Retina (tissue), 1 donor: ENCODE data around the gene CFAP206.

Experiments used
- DNase-seq: peaks from one replicate; pipeline ENCODE4 v3.0.0-alpha.2; 2016

The CFAP206 gene

GRCh38 chr6:87407901-87408720 lies at the start of gene CFAP206:
Gene CFAP206 (plus strand): TSS chr6:87407972. CDS start chr6:87409840, 1,868 bp downstream.
- peak; percentile 98 for DNase-seq

- DNase-seq, result no peak
Measured at GRCh38 chr6:87364602-87365252, 43.0 kb upstream of the CFAP206 start.

GRCh38 chr6:87366072-87366827 lies 41.5 kb upstream of the CFAP206 start:
- no peak for DNase-seq

GRCh38 chr6:87366899-87367298 lies 40.9 kb upstream of the CFAP206 start:
- DNase-seq, result no peak

- no peak for DNase-seq
Measured at GRCh38 chr6:87373377-87373776, 34.4 kb upstream of the CFAP206 start.

GRCh38 chr6:87375315-87375714 lies 32.5 kb upstream of the CFAP206 start:
- no peak for DNase-seq

GRCh38 chr6:87376643-87377042 lies 31.1 kb upstream of the CFAP206 start:
- no peak for DNase-seq

- DNase-seq, result no peak
Measured at GRCh38 chr6:87378947-87379346, 28.8 kb upstream of the CFAP206 start.

GRCh38 chr6:87382861-87383260 lies 24.9 kb upstream of the CFAP206 start:
- DNase-seq, result no peak

- no peak for DNase-seq
Measured at GRCh38 chr6:87384038-87384437, 23.7 kb upstream of the CFAP206 start.

- DNase-seq, result no peak
Measured at GRCh38 chr6:87384449-87384848, 23.3 kb upstream of the CFAP206 start.

- DNase-seq, result peak; percentile 22
Measured at GRCh38 chr6:87391334-87391733, 16.4 kb upstream of the CFAP206 start.

GRCh38 chr6:87393026-87393622 lies 14.6 kb upstream of the CFAP206 start:
- DNase-seq, result peak; percentile 63

GRCh38 chr6:87395431-87395830 lies 12.3 kb upstream of the CFAP206 start:
- no peak for DNase-seq

- DNase-seq, result no peak
Measured at GRCh38 chr6:87396595-87397392, 11.0 kb upstream of the CFAP206 start.

- no peak for DNase-seq
Measured at GRCh38 chr6:87397656-87398055, 10.1 kb upstream of the CFAP206 start.

- no peak for DNase-seq
Measured at GRCh38 chr6:87401832-87402231, 5.9 kb upstream of the CFAP206 start.

- no peak for DNase-seq
Measured at GRCh38 chr6:87407561-87407900, 241 bp upstream of the CFAP206 start.

- DNase-seq, result no peak
Measured at GRCh38 chr6:87408721-87409155, 966 bp downstream of the CFAP206 start.

- no peak for DNase-seq
Measured at GRCh38 chr6:87419266-87419665, 11.5 kb downstream of the CFAP206 start.

GRCh38 chr6:87420360-87420759 lies 12.6 kb downstream of the CFAP206 start:
- no peak for DNase-seq

- no peak for DNase-seq
Measured at GRCh38 chr6:87421576-87421975, 13.8 kb downstream of the CFAP206 start.
